ENCODE results near the gene MSX1. TPM values are rescaled to one million over a fixed set of nuclear protein-coding genes. Genes with fewer than 3 reads are reported as not detected.

MSX1 gene
- total RNA-seq, 1 experiment from 2014 or later, result not detected

DNA sequence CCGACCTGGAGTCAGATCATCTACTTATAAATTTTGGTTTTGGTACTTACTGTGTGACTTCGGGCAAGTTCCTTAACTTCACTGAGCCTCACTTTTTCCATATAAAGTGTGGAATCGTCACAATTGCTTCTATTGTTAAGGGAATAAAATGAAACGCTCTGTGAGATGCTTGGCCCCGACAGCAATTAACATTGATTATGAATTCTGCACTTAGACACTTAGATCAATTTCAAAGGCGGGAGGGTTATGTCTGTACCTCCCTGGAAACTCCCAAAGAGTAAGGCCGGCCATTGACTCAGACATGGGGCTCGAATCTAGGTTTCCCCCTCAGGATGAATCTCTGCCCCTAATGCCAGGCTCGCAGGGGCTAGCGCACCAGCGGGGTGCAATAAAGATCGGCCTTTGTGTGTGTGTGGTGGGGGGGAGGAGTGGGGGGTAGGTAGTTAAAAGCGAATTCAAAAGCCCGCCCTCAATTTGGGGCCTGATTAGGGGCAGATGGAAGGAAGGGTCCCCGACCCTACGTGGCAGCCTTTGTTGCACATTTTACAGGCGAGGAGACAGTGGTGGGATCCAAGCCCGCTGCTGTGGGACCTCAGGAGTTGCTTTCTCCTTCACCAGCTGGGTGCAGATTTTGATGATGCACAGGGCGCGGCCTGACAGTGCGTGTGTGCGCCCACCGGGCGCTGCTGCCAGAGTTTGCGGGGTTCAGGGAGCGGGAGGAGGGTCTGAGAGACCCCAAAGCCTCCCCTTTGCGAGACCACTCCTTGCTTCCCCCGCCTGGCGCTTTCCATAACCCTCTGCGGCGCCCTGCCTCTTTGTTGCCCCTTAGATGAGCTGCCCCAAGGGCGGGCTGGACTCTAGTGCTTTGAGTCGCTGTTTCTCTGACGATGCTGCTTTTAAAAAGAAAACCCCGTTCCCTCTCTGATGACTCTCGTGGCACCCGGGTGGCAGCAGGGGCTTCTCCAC, 9.6 kb downstream of the MSX1 start:
- no peak overlapping the region for H3K27ac ChIP-seq
- no peaks in the 10 kb centered on the region for H3K79me2 ChIP-seq (ENCODE audit: low read depth)
- H3K4me3 ChIP-seq, result no peak overlapping the region
- no peaks in the 10 kb centered on the region for H3K9me2 ChIP-seq (ENCODE audit: insufficient read depth)
- no peak for TF ChIP-seq CTCF (conservative IDR thresholded peaks at IDR 0.05)
- TF ChIP-seq EZH2 (IDR thresholded peaks at IDR 0.05; ENCODE audit: low read depth), result no peak
- H2AFZ ChIP-seq, result no peak overlapping the region
- no peaks in the 10 kb centered on the region for H3K36me3 ChIP-seq (ENCODE audit: low read depth)
- no peak overlapping the region for H3K4me2 ChIP-seq
- peaks cover 44% of the 10 kb centered on the region for H3K27me3 ChIP-seq (ENCODE audit: insufficient read depth, low read depth)
- BruUV-seq (replicated peaks), result no TSS peak
- DNase-seq, result no peak
- intact Hi-C loops (cut with micrococcal nuclease; ENCODE audit: unreplicated experiment), result no loop called here
- H3F3A ChIP-seq (ENCODE audit: insufficient read depth, low read depth), result no peaks in the 10 kb centered on the region
- POLR2A ChIA-PET (ENCODE audit: unreplicated experiment), result no interaction called here
- H4K20me1 ChIP-seq (ENCODE audit: insufficient read depth), result no peaks in the 10 kb centered on the region
- no peaks in the 10 kb centered on the region for H3K4me1 ChIP-seq (replicated peaks; ENCODE audit: insufficient read depth)
- H3K9me3 ChIP-seq (ENCODE audit: insufficient read depth, low read depth), result no peaks in the 10 kb centered on the region
- CTCF ChIA-PET, result no interaction called here

DNA sequence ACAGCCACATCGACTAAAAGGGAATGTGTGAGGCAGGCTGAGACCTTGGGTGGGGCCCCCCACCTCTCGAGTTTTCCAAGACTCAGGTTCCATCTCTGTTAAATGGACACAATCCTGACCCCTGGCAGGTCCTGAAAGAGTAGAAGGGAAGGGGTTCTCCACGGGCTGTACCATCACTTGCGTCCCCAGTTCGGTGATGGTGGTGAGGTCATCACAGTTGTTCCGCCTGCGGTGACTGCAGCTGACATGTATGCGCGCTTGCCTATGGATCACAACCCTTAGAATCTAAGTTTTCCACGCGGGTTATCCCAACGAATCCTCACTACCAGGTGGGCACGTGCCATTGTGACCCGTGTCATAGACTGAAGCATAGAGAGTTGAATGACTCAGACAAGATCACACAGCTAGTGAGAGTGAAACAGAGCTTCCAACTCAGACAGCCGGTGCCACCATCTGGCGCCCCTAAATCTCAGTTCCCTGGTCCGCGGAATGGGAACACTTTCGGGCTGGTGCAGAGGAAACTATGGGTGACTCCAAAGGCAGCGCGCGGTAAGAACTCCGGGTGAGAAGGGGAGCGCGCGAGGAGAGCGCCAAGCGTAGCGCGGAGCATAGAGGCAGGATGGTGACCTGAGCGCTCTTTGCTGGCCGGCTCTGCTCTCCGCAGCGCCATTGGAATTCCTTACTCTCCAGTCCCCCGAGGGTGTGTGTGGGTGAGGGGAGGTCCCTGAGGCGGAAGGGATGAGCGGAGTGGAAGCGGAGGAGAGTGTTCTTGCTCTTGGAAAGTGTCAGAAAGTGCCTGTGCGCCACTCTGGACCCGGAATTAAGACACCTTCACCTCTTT, 10.5 kb downstream of the MSX1 start:
- no peak for DNase-seq
- POLR2A ChIA-PET (ENCODE audit: unreplicated experiment), result no interaction called here
- Histone ChIP-seq H3F3A (ENCODE audit: insufficient read depth, low read depth) (no peaks in the 10 kb centered on the region), H3K9me2 (ENCODE audit: insufficient read depth) (no peaks in the 10 kb centered on the region), H3K79me2 (ENCODE audit: low read depth) (no peaks in the 10 kb centered on the region), H2AFZ (no peak overlapping the region), H3K36me3 (ENCODE audit: low read depth) (no peaks in the 10 kb centered on the region), H3K4me1 (replicated peaks; ENCODE audit: insufficient read depth) (no peaks in the 10 kb centered on the region), H3K9me3 (ENCODE audit: insufficient read depth, low read depth) (no peaks in the 10 kb centered on the region), H3K4me3 (no peak overlapping the region), H4K20me1 (ENCODE audit: insufficient read depth) (no peaks in the 10 kb centered on the region), H3K27ac (no peak overlapping the region), H3K4me2 (no peak overlapping the region), H3K27me3 (ENCODE audit: insufficient read depth, low read depth) (peaks cover 44% of the 10 kb centered on the region)
- CTCF ChIA-PET, result no interaction called here
- intact Hi-C loops (cut with micrococcal nuclease; ENCODE audit: unreplicated experiment), result no loop called here
- BruUV-seq (replicated peaks), result no TSS peak
- TF ChIP-seq CTCF (conservative IDR thresholded peaks at IDR 0.05) (no peak), EZH2 (IDR thresholded peaks at IDR 0.05; ENCODE audit: low read depth) (no peak)

- Histone ChIP-seq H3K9me2 (ENCODE audit: insufficient read depth) (no peaks in the 10 kb centered on the region), H3K36me3 (ENCODE audit: low read depth) (no peaks in the 10 kb centered on the region), H4K20me1 (ENCODE audit: insufficient read depth) (no peaks in the 10 kb centered on the region), H3K4me1 (replicated peaks; ENCODE audit: insufficient read depth) (no peaks in the 10 kb centered on the region), H3K4me2 (no peak overlapping the region), H3K27me3 (ENCODE audit: insufficient read depth, low read depth) (peaks cover 44% of the 10 kb centered on the region), H3K9me3 (ENCODE audit: insufficient read depth, low read depth) (no peaks in the 10 kb centered on the region), H3F3A (ENCODE audit: insufficient read depth, low read depth) (no peaks in the 10 kb centered on the region), H3K27ac (no peak overlapping the region), H3K4me3 (no peak overlapping the region), H3K79me2 (ENCODE audit: low read depth) (no peaks in the 10 kb centered on the region), H2AFZ (no peak overlapping the region)
- BruUV-seq (replicated peaks), result no TSS peak
- CTCF ChIA-PET, result no interaction called here
- POLR2A ChIA-PET (ENCODE audit: unreplicated experiment), result no interaction called here
- intact Hi-C loops (cut with micrococcal nuclease; ENCODE audit: unreplicated experiment), result no loop called here
- no peak for DNase-seq
- TF ChIP-seq CTCF (conservative IDR thresholded peaks at IDR 0.05) (no peak), EZH2 (IDR thresholded peaks at IDR 0.05; ENCODE audit: low read depth) (no peak)
Observed at GRCh38 chr4:4870576-4871241, 11.2 kb downstream of the MSX1 start.
